GM19328 (cell line): ENCODE data around the gene MROH8.

ENCODE experiments used
- ATAC-seq: cut with Tn5 transposase; IDR thresholded peaks from one replicate; pipeline ENCODE4 v1.9.1; 2021; ENCODE audit warnings: mild to moderate bottlenecking, moderate library complexity; ENCODE audit not compliant: unreplicated experiment

The MROH8 gene

DNA sequence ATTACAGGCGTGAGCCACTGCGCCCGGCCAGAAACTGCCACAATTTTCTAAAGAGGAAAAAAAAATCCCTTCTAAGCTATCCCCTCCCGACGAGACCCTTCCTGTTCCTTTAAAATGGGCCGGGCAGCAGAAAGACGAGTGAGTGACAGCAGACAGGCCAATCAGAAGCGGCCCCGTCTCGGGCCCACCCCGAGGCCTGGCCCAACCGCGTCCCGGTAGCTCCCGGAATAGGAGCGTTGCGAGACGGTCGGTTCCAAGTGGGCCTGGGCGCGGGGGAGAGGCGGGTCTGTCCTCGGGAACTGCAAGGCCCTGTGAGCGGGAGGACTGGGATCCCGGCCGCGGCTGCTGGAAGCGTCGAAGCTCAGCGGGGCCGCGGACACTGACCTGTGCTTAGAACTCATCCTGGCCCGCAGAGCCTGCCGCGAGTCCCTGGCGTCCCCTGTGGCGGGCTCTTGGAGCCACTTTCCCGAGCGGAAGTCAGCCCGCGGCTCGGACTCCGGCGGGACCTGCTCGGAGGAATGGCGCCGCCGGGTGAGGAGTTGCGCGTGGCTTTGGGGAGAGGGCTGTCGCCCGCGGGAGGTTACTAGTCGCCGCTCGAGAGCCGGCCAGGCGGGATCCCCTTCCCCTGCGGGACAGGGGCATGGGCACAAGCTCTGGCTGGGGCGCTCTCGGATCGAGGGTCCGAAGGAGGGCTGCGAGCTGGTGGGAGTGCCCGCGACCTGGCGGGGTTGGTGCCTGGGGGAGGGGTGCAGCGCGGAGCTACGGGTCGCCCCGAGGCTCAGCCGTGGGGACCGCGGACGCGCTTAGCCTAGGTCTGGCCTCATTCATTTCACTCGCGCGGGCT lies at the start of gene MROH8, which contains the start of gene RPN2:
Gene MROH8, minus strand, starts transcription at position 710 of the 844 bp plus-strand sequence.
Gene RPN2, plus strand, starts transcription at position 492 of the 844 bp plus-strand sequence. Its CDS starts 27 bp downstream, at position 519.
- ATAC-seq = peak; percentile 85

DNA sequence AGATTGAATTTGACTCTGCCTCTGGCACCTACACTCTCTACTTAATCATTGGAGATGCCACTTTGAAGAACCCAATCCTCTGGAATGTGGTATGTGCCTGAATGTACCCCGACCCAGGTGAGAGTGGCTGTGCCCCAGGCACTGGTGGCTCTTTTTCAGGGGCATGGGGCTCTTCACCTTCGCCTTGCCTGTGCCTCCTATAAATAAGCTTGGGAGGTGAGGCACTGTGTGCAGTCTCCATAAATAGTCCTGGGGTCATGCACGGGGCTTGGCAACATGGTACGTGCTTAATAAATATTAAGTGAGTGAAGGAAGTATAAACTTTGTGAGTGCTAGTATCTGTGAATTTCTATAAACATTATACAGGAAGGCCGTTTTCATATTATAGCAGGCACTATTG lies 49.3 kb upstream of the MROH8 start:
- ATAC-seq = no peak

DNA sequence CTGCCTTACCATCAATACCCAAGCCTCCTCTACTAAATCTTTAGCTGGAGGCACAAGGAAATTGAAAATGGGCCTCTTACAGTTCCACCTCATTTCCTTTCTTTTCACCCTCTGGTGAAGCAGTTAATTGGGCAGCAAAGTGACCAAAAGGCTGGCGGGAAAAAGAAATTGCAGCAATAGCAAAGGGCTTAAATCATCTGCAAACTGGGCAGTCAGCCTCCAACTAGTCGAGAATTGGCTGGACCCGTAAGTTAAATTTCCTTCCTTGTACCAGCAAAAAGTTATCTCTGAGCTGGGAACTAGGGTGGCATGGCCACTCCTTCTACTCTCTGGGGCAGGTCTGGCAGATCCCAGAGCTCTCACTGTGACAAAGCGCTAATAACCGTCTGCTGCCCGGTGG lies 48.7 kb upstream of the MROH8 start:
- no peak for ATAC-seq

DNA sequence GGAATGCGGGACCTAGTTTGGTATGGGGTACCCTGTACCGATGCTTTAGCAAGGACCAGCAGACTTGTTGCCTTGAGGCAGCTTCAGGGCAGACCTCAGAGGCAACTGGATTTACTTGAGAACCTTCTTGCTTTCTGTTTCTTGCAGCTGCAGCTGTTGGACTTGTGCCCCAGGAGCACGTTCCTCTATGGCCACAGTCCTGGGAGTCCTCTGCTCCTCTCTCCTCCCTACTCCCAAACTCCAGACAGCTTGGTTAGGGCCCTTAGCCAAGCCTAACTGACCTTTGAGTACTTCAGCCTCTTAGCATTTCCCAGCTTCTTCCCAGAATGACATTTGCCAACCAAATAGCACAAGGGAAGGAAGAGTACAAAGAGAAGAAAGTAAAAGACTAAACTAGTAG lies 47.5 kb upstream of the MROH8 start:
- ATAC-seq = no peak

DNA sequence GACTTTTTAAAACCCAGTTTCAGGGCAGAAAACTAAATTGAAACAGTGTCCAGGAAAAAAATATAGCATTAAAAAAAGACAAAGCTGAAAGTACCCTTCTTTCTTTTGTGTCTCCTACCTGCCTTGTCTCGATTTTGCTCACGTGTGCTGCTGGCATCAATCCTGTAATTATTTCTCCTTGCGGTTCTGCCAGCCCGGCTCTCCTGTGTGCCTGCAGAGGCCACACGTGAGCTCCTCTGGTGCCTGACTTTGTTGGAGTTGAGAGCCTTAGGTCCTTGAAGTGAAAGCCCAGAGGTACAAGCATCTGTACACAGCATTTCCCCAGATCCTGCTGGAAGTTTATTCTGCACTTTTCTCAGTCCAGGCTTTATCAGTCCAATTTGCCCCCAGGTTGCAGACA lies 45.8 kb upstream of the MROH8 start:
- no peak for ATAC-seq

DNA sequence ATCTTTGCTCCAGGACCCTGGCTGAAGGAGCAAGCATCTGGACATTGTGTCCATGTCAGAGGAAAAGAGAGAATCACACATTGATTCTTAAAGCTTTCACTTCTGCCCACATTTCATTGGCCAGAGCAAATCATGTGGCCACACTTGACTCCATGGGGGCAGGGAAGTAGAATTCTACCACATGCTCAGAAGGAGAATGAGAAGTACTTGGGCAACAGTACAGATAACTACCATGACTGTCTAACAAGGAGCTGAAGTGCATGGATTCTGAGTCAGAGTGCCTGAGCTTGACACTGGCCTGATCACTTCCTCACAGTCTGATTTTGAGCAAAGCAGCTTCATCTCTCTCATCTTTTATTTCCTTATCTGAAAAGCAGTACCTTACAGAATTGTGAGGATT lies 43.7 kb upstream of the MROH8 start:
- ATAC-seq = no peak

DNA sequence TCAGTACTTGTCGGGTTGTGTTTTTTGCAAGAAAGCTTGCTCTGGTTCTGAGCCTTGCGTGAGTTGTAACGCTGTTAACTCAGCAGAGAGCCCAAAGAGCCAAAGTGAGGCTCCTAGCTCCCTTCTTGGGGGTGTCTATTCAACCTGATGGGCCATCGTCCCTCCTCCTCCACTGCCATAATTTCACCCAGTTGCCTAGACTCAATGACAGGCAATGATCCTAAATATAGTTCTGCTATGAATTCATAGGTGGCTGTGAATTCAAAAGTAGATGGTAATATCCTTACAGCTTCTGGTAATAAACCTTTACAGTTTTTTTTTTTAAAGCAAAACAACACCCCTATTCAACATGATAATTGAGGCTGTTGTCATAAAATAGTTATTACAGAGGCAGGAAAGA lies 42.7 kb upstream of the MROH8 start:
- no peak for ATAC-seq

DNA sequence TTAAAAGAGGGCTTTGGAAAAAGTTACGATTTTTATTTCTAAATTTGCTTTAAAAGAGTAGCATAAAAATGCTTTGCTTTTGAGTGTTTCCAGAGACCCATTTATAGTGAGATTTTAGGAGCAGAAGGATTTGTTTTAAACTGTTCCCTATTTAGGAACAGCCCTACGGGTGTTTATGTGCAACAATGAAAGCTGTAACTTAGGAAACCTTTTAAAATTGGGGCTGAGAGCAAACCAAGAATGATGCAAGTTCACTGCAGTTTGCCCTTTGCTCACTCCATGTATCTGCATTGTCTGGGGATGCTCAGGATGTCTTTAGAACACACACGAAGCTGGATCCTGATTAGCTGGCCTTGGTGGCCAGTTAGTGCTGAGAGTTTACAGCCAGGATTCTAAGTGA lies 41.4 kb upstream of the MROH8 start:
- no peak for ATAC-seq

DNA sequence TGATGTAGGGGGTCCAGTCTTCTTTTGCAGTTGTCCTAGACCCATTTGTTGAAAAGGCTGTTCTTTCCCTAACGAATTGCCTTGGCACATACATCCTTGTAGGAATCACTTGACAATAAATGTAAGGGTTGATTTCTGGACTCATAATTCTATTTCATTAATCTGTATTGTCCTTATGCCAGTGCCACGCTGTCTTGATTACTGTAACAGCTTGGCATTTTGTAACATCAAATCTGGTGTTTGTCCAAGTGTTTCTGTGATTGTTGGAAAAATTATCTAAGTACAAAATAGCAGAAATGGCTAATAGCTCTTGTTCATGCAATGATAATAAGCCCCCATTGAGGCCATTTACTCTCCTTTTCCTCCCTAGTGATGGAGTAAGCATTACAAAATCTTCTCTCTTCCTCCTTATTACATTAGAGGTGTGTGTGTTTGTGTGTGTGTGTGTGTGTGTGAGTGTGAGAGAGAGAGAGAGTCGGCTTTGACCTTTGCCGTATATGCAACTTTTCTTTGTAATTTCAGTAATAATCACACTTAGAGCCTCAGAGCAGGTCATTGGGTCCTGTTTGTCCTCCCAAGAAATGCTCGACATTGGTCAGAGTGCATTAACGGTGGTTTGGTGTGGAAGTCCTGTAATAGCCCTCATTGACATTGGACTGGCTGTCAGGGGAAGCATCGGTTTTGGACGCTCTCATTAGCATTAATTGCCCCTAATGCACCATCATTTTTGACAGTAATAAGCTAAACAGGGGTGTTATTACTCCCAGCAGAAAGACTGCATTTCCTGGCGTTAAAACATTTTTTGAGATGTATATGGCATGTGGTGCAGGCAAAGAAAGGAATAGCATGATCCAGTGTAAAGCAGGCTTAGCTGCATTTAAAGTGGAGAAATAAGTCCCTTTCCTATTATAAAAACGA lies 40.7 kb upstream of the MROH8 start:
- ATAC-seq = no peak

DNA sequence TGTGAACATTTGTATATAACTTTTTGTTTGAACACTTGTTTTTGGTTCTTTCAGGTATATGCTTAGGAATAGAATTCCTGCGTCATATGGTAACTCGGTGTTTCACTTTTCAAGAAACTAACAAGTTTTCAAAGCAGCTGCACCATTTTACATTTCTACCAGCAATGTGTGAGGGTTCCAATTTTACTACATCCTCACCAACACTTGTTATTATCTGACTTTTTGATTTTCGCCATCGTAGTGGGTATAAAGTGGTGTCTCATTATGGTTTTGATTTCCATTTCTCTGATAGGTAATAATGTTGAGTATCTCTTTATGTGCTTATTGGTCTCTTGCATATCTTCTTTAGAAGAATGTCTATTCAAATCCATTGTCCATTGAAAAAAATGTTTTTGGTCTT lies 39.6 kb upstream of the MROH8 start:
- no peak for ATAC-seq

DNA sequence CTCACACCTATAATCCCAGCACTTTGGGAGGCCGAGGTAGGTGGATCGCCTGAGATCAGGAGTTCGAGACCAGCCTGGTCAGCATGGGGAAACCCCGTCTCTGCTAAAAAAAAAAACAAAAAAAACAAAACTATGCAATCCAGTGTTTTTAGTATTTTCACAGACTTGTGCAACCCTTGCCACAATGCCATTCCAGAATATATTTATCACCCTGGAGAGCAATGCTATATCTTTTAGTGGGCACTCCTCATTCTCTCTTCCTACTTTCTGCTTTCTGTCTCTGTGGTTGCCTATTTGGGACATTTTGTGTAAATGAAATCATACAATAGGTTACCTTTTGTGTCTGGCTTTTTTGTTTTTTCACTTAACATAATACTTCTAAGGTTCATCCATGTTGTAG lies 39.1 kb upstream of the MROH8 start:
- no peak for ATAC-seq

DNA sequence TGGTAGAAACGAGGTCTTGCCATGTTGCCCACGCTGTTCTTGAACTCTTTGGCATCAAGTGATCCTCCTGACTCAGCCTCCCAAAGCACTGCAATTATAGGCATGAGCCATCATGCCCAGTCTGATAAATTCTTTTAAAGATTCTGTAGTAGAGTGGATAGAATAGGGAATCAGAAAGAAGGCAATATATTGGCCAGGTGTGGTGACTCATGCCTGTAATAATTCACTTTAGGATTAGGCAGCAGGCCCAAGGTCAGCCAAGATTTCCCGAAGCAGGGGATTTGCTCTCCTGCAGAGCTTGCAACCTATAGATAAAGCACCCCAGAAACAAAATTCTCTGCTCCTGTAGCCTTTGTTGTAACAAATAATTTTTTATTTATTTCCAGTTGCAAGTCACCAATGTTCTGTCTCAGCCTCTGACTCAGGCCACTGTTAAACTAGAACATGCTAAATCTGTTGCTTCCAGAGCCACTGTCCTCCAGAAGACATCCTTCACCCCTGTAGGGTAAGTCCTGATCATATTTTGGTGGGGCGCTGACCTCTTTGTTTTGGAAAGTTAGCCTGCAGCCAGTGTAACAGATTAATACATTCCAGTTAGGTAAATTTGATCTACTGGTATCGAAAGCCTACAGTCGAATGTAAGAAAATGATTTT lies 30.4 kb upstream of the MROH8 start:
- ATAC-seq = no peak

DNA sequence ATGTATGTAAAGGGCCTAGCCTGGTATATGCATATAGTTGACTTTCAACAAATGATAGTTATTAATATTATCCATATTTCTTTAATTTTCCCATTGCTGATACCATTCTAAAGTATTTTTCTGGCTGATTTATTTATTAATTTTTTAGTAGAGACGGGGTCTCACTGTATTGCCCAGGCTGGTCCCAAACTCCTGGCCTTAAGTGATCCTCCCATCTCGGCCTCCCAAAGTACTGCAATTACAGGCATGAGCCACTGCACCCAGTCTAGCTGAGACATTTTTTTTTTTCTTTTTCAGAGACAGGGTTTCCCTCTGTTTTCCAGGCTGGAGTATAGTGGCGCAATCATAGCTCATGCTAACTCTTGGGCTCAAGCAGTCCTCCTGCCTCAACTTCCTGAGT lies 29.8 kb upstream of the MROH8 start:
- no peak for ATAC-seq

DNA sequence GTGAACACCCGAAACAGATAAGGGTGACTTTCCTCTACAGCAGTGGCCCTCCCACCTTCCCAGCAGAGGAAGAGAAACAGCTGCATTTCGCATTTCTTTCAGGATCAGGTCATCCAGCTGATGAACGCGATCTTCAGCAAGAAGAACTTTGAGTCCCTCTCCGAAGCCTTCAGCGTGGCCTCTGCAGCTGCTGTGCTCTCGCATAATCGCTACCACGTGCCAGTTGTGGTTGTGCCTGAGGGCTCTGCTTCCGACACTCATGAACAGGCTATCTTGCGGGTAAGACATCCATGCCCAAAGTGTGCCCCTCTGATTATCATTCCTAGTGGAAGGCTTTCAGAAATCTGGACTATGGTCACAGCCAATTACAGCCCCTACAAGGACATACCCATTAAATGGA lies 27.8 kb upstream of the MROH8 start:
- ATAC-seq = no peak

DNA sequence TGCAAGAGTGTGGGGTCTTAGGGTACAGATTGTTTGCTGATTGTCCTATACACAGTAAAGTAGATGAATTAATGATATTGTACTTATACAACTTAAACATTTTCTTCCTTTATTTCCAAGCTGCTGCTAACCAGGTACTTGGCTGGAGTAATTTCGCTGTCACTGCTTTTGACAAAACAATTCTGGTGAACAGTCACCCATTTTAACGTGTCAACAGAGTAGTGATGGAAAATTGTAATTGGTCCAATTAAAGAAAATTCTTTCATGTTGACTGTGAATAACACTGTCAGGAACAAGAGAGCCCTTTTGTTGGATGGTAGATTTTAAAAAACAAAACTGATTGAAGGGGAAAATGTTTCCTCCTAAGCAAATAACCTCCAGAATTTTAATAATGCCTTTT lies 26.4 kb upstream of the MROH8 start:
- ATAC-seq = no peak

DNA sequence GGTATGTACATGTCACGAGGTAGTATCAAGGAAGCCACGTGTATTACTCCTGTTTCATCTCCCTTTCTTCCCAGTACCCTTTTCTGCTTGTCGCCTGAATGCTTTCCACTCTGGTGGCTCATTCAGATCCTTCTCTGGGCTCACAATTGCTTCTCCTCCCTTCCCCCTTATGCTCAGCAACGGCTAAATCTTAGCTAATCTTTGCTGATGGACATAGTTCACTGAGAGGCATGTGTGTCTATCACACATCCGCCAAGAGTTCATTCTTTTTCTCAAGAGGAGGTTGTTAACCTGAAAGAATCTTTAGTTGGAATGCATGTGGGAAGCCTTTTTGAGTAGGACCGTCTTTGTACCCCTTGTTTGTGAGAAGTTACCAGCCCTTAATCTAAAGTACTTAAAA lies 25.8 kb upstream of the MROH8 start:
- ATAC-seq = no peak

DNA sequence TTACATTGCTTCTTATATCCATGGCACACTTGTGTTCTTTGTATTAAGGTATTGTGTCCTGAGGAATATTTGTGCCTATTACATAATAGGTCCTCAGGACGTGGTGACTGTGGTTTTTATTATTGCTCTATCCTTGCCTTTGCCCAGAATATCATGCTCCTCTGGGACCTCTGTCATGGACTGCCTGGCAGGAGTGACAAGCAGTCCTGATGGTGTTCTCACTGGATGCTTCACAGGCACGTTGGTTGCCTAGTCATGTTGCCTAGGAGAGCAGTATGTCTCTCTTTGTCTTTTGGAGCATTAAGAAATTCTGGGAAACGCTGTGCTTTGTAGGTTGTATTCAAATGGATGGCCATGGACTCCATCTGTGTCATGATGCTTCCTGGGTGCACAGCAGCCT lies 24.7 kb upstream of the MROH8 start:
- ATAC-seq = no peak

DNA sequence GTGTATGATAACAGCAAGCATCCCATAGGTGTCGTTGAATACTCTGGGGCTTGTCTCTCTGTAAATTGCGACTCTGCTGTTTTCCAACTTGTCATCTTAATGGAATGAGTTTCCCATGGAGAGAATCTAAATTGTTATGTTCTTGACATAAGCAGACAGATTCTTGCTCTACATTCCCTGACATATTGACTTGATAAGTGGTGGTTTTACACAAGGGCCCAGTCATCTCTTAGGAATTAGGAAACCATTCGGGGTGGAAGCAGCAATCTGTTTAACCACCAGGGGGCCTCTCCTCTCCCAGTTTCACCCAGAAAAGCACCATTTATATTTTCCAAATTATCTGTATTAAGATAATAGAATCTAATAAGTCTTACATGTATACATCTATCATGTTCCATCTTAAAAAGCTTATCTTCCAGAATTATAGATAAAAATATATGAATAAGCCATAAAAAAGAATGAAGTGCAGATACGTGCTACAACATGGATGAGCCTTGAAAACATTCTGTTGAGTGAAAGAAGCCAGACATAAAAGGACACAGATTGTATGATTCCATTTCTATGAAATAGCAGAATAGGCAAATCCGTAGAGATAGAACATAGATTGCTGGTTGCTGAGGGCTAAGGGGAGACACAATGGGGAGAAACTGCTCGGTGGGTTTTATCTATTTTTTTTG lies 23.1 kb upstream of the MROH8 start:
- no peak for ATAC-seq

DNA sequence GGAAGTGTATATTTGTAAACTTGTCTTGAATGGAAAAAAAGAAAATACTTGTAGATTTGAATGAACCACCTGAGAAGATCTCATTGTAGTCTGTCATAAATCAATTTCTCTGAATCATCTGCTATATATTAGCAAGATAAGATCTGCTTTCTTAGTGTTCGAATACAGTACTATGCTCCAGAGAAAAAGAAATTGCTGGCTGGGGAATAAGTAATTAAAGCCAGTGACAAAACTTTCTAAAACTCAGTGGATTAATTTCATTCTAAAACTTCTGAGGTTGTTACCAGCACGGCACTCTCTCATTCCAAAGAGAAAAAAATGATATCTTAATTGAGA lies 22.4 kb upstream of the MROH8 start:
- no peak for ATAC-seq

DNA sequence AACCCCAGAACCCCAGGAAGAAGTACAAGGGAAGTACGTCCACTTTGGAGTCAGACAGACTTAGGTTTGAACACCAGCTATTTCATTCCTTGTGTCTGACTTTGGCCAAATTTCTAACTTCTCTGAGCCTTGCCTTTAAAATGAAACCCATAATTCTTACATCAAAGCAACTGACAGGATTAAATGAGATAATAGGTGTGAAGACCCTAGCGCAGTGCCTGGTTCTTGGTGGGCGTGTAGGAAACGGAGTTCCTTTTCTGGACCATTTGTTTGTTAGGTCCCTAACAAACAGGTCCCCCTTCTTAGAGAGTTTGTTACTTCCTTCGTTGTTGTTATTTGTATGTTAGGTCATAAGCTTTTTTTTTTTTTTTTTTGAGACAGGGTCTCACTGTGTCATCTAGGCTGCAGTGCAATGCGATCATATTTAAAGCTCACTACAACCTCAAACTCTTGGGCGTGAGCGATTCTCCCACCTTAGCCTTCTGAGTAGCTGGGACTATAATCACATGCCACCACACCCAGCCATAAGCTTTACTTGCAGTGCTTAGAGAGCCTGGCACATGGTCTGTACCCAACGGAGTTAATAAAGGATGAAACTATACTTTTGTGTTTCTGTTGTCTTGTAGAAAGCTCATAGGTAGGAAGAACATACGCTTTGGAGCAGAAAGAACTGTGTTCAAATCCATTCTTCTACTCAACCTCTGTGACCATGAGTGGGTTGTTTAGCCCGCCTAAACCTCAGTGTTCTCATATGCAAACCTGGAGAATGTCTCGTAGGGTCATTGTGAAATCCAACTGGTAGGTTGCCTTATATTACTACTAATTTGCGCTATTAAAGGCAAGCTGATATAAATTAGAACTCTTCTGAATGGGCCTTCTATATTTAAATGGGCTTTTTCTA lies 21.8 kb upstream of the MROH8 start:
- no peak for ATAC-seq
